ENCODE measurements around the gene FOXJ3. TPM values are rescaled to one million over a fixed set of nuclear protein-coding genes. Genes with fewer than 3 reads are reported as not detected.

The FOXJ3 gene
- total and polyA plus RNA-seq, 2 experiments from 2014 or later = 16.3 to 23.6 TPM

DNA sequence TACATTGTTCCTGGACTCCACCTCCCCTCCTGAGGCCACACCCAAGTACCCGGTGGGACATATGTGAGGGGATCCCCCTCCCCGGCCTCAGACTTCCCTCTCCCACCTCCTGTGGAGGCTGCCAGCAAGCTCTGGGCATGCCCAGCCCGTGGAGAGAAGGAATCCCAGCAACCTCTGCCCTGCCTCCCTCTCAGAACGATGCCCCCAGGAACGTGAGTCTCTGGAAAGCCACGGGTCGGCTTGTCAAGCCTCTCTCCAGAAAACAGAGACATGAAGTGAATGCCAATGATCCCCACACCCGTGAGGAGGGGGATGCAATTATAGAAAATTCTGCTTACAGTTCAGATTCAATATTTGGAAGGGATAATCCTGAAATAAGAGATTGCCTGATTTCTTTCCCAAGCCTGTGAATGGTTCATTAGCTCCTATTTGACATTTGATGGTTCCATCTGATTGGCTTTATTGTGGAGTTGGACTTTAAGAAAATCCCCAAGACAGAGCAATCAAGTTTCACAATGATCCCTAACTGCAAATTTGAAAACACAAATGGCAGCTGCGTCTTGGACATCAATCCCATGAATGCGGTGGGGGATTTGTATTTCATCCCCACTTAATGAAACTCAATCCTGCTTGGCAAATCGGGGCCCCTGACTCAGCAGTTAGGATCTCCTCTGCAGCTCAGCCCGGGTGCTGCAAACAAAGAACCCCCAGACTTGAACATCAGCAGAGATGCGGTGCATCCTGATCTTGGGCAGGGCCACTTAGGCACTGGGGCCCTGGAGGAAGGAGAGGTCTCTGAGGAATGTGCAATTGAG lies 190.9 kb downstream of the FOXJ3 start:
- H3K4me1 ChIP-seq (ENCODE audit: insufficient read depth) = no peaks in the 10 kb centered on the region
- no peak overlapping the region for H3K27ac ChIP-seq
- H3K4me3 ChIP-seq = no peak overlapping the region
- H3K79me2 ChIP-seq (ENCODE audit: insufficient read depth) = no peaks in the 10 kb centered on the region
- peaks cover 49% of the 10 kb centered on the region for H3K27me3 ChIP-seq (replicated peaks; ENCODE audit: insufficient read depth)
- WGBS, 2 experiments (ENCODE audit: low coverage in 1 of 2, low lambda C conversion rate in 2 of 2, missing lambda C conversion rate in 2 of 2) = 40 to 50% methylated on average over 12 to 13 of the region's 13 CpGs
- TF ChIP-seq EZH2phosphoT487 (IDR thresholded peaks at IDR 0.05; ENCODE audit: insufficient read depth, low read depth) (no peak), EZH2 (IDR thresholded peaks at IDR 0.05; ENCODE audit: insufficient read depth, poor library complexity, severe bottlenecking) (no peak)
- DNase-seq = no peak
- no peaks in the 10 kb centered on the region for H3F3A ChIP-seq (ENCODE audit: insufficient read depth)
- H4K20me1 ChIP-seq (ENCODE audit: insufficient read depth) = no peaks in the 10 kb centered on the region
- in situ Hi-C loops (cut with MboI) = loop anchor here (25.0 kb wide), 1 partner anchor 582 kb away; no protein-coding TSS in a partner anchor
- H2AFZ ChIP-seq = no peak overlapping the region
- H3K4me2 ChIP-seq (ENCODE audit: unreplicated experiment) = no peak overlapping the region
- H3K36me3 ChIP-seq (ENCODE audit: low read depth) = no peaks in the 10 kb centered on the region
- no peaks in the 10 kb centered on the region for H3K9me3 ChIP-seq (ENCODE audit: low read depth)
- H3K9ac ChIP-seq = no peak overlapping the region
- H3K9me2 ChIP-seq (ENCODE audit: insufficient read depth) = no peaks in the 10 kb centered on the region

DNA sequence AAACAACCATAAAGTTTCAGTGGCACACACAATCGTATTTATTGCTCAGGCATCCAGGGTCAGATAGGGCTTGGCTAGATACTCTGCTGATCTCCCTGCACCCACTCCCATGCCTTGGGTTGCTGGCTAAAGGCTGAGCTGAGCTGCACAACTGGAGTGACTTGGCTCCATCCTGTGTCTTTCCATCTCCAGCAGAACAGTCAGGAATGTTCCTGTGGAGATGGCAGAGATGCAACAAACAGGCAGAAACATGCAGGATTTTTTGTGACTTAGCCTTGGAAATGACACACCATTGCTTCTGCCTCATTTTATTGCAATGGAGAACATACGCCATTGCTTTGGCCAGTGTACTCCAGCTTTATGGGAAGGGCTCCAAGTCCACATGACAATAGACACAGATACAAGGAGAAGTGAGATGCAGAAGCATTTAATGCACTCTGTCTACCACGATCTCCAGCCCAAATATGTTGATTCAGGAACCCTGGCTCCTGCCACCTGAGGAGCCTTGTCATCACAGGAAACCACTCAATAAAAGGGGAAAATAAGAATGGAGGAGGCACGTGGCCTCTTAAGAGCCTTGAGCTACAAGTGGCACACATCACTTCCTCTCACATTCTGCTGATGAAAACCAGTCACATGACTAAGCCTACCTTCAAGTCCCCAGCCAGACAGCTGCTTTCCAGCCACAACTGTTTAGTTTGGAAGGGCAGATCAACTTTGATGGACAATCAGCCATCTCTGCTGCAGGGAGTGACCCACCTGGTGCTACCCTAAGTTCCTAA lies 191.9 kb downstream of the FOXJ3 start:
- no peak for DNase-seq
- no peaks in the 10 kb centered on the region for H3F3A ChIP-seq (ENCODE audit: insufficient read depth)
- TF ChIP-seq EZH2phosphoT487 (IDR thresholded peaks at IDR 0.05; ENCODE audit: insufficient read depth, low read depth) (no peak), EZH2 (IDR thresholded peaks at IDR 0.05; ENCODE audit: insufficient read depth, poor library complexity, severe bottlenecking) (no peak)
- H3K4me3 ChIP-seq = no peak overlapping the region
- no peak overlapping the region for H3K4me2 ChIP-seq (ENCODE audit: unreplicated experiment)
- H3K27ac ChIP-seq = no peak overlapping the region
- H3K36me3 ChIP-seq (ENCODE audit: low read depth) = no peaks in the 10 kb centered on the region
- no peak overlapping the region for H3K9ac ChIP-seq
- H3K27me3 ChIP-seq (replicated peaks; ENCODE audit: insufficient read depth) = peaks cover 48% of the 10 kb centered on the region
- no peaks in the 10 kb centered on the region for H3K9me3 ChIP-seq (ENCODE audit: low read depth)
- no peaks in the 10 kb centered on the region for H4K20me1 ChIP-seq (ENCODE audit: insufficient read depth)
- no peaks in the 10 kb centered on the region for H3K79me2 ChIP-seq (ENCODE audit: insufficient read depth)
- no peaks in the 10 kb centered on the region for H3K9me2 ChIP-seq (ENCODE audit: insufficient read depth)
- no peak overlapping the region for H2AFZ ChIP-seq
- no peaks in the 10 kb centered on the region for H3K4me1 ChIP-seq (ENCODE audit: insufficient read depth)
- in situ Hi-C loops (cut with MboI) = loop anchor here (25.0 kb wide), 1 partner anchor 581 kb away; no protein-coding TSS in a partner anchor
- WGBS, 2 experiments (ENCODE audit: low coverage in 1 of 2, low lambda C conversion rate in 2 of 2, missing lambda C conversion rate in 2 of 2) = 30 to 32% methylated on average over 4 of the region's 4 CpGs

- Histone ChIP-seq H4K20me1 (ENCODE audit: insufficient read depth) (no peaks in the 10 kb centered on the region), H3K27ac (no peak overlapping the region), H3K9ac (no peak overlapping the region), H3K27me3 (replicated peaks; ENCODE audit: insufficient read depth) (peaks cover 42% of the 10 kb centered on the region), H3F3A (ENCODE audit: insufficient read depth) (no peaks in the 10 kb centered on the region), H3K4me1 (ENCODE audit: insufficient read depth) (no peaks in the 10 kb centered on the region), H3K9me3 (ENCODE audit: low read depth) (no peaks in the 10 kb centered on the region), H3K9me2 (ENCODE audit: insufficient read depth) (no peaks in the 10 kb centered on the region), H3K79me2 (ENCODE audit: insufficient read depth) (no peaks in the 10 kb centered on the region), H3K4me3 (no peak overlapping the region), H3K36me3 (ENCODE audit: low read depth) (no peaks in the 10 kb centered on the region), H3K4me2 (ENCODE audit: unreplicated experiment) (no peak overlapping the region), H2AFZ (no peak overlapping the region)
- WGBS, 2 experiments (ENCODE audit: low coverage in 1 of 2, low lambda C conversion rate in 2 of 2, missing lambda C conversion rate in 2 of 2) = 54 to 55% methylated on average over 5 of the region's 5 CpGs
- TF ChIP-seq EZH2 (IDR thresholded peaks at IDR 0.05; ENCODE audit: insufficient read depth, poor library complexity, severe bottlenecking) (no peak), EZH2phosphoT487 (IDR thresholded peaks at IDR 0.05; ENCODE audit: insufficient read depth, low read depth) (no peak)
- in situ Hi-C loops (cut with MboI) = loop anchor here (25.0 kb wide), 1 partner anchor 580 kb away; no protein-coding TSS in a partner anchor
- no peak for DNase-seq
These were observed 193.1 kb downstream of the FOXJ3 start for GRCh38 chr1:42141978-42142377.

DNA sequence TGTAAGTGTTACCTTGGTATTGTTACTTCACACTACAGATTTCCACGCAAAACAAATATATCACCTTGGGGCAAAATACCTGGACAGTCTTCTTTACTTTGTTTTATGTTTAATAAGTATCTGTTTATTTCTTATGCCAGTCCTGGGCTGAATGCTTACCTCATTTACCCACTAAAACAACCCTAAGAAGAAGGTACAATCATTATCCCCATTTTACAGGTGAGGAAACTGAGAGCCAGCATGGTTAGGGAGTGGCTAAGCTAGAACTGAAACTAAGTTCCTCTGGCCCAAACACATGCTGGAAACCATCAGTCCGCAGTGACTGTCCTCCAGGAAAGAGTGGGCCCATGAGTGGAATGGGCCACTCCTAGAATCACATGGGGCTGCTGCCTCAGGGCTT lies 194.8 kb downstream of the FOXJ3 start:
- TF ChIP-seq EZH2phosphoT487 (IDR thresholded peaks at IDR 0.05; ENCODE audit: insufficient read depth, low read depth) = no peak
- no peaks in the 10 kb centered on the region for H3K79me2 ChIP-seq (ENCODE audit: insufficient read depth)
- H3K36me3 ChIP-seq (ENCODE audit: low read depth) = no peaks in the 10 kb centered on the region
- no peaks in the 10 kb centered on the region for H3K9me2 ChIP-seq (ENCODE audit: insufficient read depth)
- no peak overlapping the region for H3K4me3 ChIP-seq
- no peak overlapping the region for H3K27ac ChIP-seq
- H3K4me1 ChIP-seq (ENCODE audit: insufficient read depth) = no peaks in the 10 kb centered on the region
- WGBS, 2 experiments (ENCODE audit: low coverage in 1 of 2, low lambda C conversion rate in 2 of 2, missing lambda C conversion rate in 2 of 2) = 52 to 63% methylated on average over 2 of the region's 2 CpGs
- no peak overlapping the region for H2AFZ ChIP-seq
- no peak overlapping the region for H3K9ac ChIP-seq
- DNase-seq = no peak
- peaks cover 42% of the 10 kb centered on the region for H3K27me3 ChIP-seq (replicated peaks; ENCODE audit: insufficient read depth)
- H3F3A ChIP-seq (ENCODE audit: insufficient read depth) = no peaks in the 10 kb centered on the region
- H3K4me2 ChIP-seq (ENCODE audit: unreplicated experiment) = no peak overlapping the region
- H3K9me3 ChIP-seq (ENCODE audit: low read depth) = no peaks in the 10 kb centered on the region
- H4K20me1 ChIP-seq (ENCODE audit: insufficient read depth) = no peaks in the 10 kb centered on the region
- in situ Hi-C loops (cut with MboI) = loop anchor here (25.0 kb wide), 1 partner anchor 578 kb away; no protein-coding TSS in a partner anchor

Data from GM23248 (cell line).